NCI-H1105 treated with DMSO at 0.1 percent for 48 hours (cell line): ENCODE measurements around the gene DOLPP1.
"Not testable (repeated sequence)": the region's sequence is repeated elsewhere in the genome, so short reads cannot be mapped to it uniquely, and the experiment has no call there.

Source experiments
- DNase-seq: peaks from one replicate; lab custom pipeline; 2025; lab: John Stamatoyannopoulos, UW

The DOLPP1 gene, protein sequence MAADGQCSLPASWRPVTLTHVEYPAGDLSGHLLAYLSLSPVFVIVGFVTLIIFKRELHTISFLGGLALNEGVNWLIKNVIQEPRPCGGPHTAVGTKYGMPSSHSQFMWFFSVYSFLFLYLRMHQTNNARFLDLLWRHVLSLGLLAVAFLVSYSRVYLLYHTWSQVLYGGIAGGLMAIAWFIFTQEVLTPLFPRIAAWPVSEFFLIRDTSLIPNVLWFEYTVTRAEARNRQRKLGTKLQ

GRCh38 chr9:129080601-129081387, at the start of gene DOLPP1:
DOLPP1 (plus strand) TSS chr9:129081111; CDS start chr9:129081132, 21 bp downstream.
- peak; percentile 97 for DNase-seq

GRCh38 chr9:129031514-129031913, 49.4 kb upstream of the DOLPP1 start:
- no peak for DNase-seq

DNA sequence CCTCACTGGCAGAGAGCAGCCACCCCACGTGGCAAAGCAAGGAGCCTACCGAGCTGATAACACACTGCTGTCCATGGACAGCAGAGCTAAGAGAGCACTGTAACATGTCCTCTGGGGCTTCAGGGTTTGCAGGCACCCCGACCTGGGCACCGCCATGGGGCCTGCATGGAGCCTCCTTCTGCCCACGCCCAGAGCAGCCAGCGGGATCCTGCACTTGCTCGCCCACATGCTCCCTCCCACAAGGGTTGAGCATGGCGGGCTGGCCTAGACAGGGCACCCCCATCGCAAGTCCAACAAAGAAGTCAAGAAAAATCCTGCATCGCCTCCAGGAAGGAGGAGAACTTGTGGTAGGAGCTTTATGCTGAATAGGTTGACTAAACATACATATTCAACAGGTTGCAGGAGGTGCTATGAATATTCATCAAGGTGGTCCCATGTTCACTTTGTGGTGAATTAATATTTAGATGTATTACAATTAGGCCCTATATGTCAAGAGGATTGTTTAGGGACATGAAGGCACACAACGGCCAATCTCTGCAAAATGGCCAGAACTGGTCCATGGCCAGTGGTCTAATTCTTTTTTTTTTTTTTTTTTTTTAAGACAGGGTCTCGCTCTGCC, 48.3 kb upstream of the DOLPP1 start:
- no peak for DNase-seq

DNA sequence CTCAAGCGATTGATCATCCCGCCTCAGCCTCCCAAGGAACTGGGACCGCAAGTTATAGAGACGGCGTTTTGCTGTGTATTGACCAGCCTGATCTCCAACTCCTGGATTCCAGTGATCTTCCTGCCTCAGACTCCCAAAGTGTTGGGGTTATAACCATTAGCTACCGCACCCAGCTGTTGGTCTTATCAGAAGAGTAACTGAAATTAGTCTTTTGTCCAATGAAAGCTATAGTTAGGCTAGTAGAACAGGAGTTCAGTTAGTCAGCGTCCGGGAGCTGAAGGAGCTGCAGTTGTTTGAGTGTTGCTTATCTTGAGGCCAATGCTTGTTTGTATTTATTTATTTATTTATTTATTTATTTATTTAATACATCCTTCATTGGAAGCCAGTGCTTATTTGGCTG, 47.7 kb upstream of the DOLPP1 start:
- DNase-seq = no peak

- not testable (repeated sequence) for DNase-seq
Observed at GRCh38 chr9:129035838-129036237, 45.1 kb upstream of the DOLPP1 start.

GRCh38 chr9:129036241-129036922, 44.5 kb upstream of the DOLPP1 start, which contains the start of gene MIGA2:
MIGA2 (plus strand) TSS chr9:129036626; CDS start chr9:129040595, 3,969 bp downstream.
- DNase-seq = peak; percentile 98

- DNase-seq = no peak
Observed at GRCh38 chr9:129036923-129037766, 43.8 kb upstream of the DOLPP1 start.

GRCh38 chr9:129037767-129038098, 43.2 kb upstream of the DOLPP1 start:
- DNase-seq = no peak

- DNase-seq = no peak
Observed at GRCh38 chr9:129038109-129038852, 42.6 kb upstream of the DOLPP1 start.

DNA sequence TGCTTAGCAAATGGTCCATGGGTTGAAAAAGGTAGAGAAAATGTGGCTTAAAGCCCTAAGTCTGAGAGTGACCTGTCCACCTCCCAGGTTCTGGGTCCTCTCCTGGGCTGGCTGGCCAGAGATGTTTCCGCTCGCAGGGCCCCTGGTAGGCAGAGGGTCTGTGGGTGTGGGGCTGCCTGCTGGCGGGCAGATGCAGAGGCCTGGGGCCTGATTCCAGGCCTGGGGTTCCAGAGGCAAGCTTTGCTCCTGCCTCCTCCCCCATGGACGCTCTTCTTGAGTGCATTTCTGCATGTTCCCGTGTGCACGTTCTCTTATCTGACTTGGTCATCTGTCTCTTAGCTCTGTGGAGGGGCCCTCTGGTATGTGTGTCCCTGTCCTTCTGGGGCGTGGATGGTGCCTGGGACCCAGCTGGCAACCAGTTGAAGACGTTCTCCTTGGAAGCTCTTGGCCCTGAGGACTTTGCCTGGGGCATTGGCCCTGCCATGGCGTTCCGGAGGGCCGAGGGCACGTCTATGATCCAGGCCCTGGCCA, 40.7 kb upstream of the DOLPP1 start:
- no peak for DNase-seq

GRCh38 chr9:129042016-129042415, 38.9 kb upstream of the DOLPP1 start:
- DNase-seq = no peak

DNA sequence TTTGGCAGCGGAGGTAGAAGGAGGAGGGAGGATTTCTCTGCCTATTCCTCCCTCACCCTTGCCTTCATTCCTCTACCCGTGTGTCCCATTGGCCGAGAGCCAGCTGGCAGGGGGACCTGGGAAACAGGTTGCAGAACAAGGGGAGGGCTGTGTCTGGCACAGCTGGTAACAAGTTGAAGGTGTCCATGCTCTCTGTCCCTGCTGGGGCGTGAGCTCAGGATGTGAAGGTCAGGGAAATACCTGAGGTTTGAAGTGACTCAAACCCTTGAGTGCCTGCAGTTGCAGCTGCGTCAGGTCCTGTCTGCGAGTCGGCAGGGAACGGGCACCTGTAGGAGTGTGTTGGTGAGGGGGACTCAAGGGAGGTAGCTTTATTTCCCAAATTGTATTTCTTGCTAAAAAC, 28.3 kb upstream of the DOLPP1 start:
- DNase-seq = peak; percentile 3

DNA sequence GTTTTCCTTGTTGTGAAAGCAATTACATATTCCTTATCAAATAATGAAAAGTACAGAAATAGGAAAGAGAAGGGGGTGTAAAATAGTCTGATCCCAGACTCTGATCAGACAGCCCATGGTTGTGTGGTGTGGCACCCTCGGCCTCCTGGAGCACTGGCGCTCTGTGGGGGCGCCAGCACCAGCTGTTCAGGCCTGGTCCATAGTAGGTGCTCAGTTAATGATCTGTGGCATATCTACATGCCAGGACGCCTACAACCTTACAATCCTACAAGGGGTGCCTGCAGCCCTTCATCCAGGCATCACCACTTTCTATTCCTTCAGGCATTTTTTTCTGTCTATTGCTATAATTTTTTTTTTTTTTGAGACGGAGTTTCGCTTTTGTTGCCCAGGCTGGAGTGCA, 27.9 kb upstream of the DOLPP1 start:
- no peak for DNase-seq

- DNase-seq = no peak
Observed at GRCh38 chr9:129054163-129054851, 26.6 kb upstream of the DOLPP1 start.

- DNase-seq = no peak
Observed at GRCh38 chr9:129058965-129059795, 21.7 kb upstream of the DOLPP1 start.

GRCh38 chr9:129059796-129060785, 20.8 kb upstream of the DOLPP1 start:
- no peak for DNase-seq

DNA sequence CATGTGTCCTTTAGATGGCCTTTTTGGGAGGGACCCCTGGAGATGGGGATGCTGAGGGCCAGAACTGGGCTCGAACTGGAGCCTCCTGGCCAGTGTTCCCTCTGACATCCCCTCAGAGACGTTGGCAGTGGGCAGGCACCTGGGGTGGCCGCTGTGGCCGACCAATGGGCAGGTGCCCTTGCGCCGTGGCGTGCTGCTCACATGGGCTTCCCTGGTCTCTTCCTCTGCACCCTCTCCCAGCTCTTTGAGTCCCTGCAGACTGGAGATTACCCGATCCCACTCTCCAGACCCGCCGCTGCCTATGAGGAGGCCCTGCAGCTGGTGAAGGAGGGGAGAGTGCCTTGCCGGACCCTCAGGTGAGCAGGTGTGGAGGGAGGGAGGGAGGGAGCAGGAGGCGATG, 19.9 kb upstream of the DOLPP1 start:
- no peak for DNase-seq

GRCh38 chr9:129063061-129063460, 17.9 kb upstream of the DOLPP1 start:
- no peak for DNase-seq
